Kidney (tissue), 14 donors: ENCODE results near the gene MLN. TPM values are rescaled to one million over a fixed set of nuclear protein-coding genes. Genes with fewer than 3 reads are reported as not detected.
A peak's percentile ranks its signal among the peaks of the same experiment; 100 is the strongest.

ENCODE experiments used
- DNase-seq, 5 donors: peaks; one replicate each; pipeline ENCODE4 v3.0.0-alpha.2; 2013 to 2020
- FAIRE-seq: peaks from 2 replicates; lab custom pipeline; 2012; peaks lifted over from hg19 to GRCh38; lab: Jason Lieb, UNC
- H3K27ac ChIP-seq, 2 donors: one replicate each; pipeline ENCODE4 v1.7.0; 2013; ENCODE audit warnings: low read depth in 2 of 2, low read length in 2 of 2, inconsistent platforms in 1 of 2
- H3K27me3 ChIP-seq: one replicate; pipeline ENCODE4 v1.7.1; 2013; ENCODE audit warnings: low read length, inconsistent platforms; ENCODE audit not compliant: control insufficient read depth, insufficient read depth
- H3K36me3 ChIP-seq, 3 donors: one replicate each; pipeline versions ENCODE4 v1.7.0 to v1.7.1; 2013; ENCODE audit warnings: low read length in 3 of 3, control low read depth in 1 of 3, inconsistent platforms in 1 of 3; ENCODE audit not compliant: insufficient read depth in 3 of 3, control insufficient read depth in 2 of 3
- H3K4me1 ChIP-seq, 3 donors: one replicate each; pipeline versions ENCODE4 v1.7.0 to v1.7.1; 2013; ENCODE audit warnings: low read length in 3 of 3, inconsistent platforms in 1 of 3, low read depth in 1 of 3; ENCODE audit not compliant: control insufficient read depth in 2 of 3, insufficient read depth in 2 of 3
- H3K4me3 ChIP-seq, 3 donors: one replicate each; pipeline versions ENCODE4 v1.7.0 to v1.8.1; 2013; ENCODE audit warnings: low read length in 3 of 3, control low read depth in 1 of 3, inconsistent platforms in 1 of 3
- H3K9ac ChIP-seq, 3 donors: one replicate each; pipeline versions ENCODE4 v1.7.0 to v1.7.1; 2013; ENCODE audit warnings: low read length in 3 of 3, control low read depth in 1 of 3, inconsistent platforms in 1 of 3
- H3K9me3 ChIP-seq, 3 donors: one replicate each; pipeline versions ENCODE4 v1.7.0 to v1.7.1; 2013; ENCODE audit warnings: low read length in 3 of 3, control low read depth in 1 of 3, inconsistent platforms in 1 of 3; ENCODE audit not compliant: control insufficient read depth in 2 of 3, insufficient read depth in 1 of 3
- intact Hi-C: fragments of 100-400 bp; cut with DNase I; formaldehyde crosslinking; loops from one replicate; pipeline ENCODE4 v1.11.1; 2022
- polyA plus RNA-seq: library from polyadenylated mRNA; stranded (reverse); fragments of 350-450 nt; fragmentation: Illumina TruSeq; extraction: RNeasy Lipid Tissue Mini Kit (QIAGEN cat#74804); gene quantifications from one replicate; pipeline ENCODE4 v1.2.3, GENCODE V29; 2014; ENCODE audit warnings: low read depth, low replicate concordance; ENCODE audit not compliant: insufficient read depth
- total RNA-seq: library from RNA; stranded (reverse); fragmentation: NEBNext Ultra II Directional; extraction: Animal tissue kit (Norgen Biotek cat#: 25700); gene quantifications from one replicate; pipeline ENCODE4 v1.2.1, GENCODE V29; 2021
- TF ChIP-seq, protein P1 (sequence below): IDR thresholded peaks from 3 replicates; pipeline ENCODE4 v1.5.1; 2012; ENCODE audit warnings: mild to moderate bottlenecking, moderate library complexity, borderline replicate concordance; ENCODE audit not compliant: insufficient read depth; ENCODE audit errors: extremely low read depth
- donor health status: control.
- donor health status: control.
- donor health status: control.
- donor health status: control.
- donor health status: control.
- donor health status: DM: yes; HTN: yes; CAD: no.
- donor health status: Normal renal cell carcinoma (clear cell type).

MLN gene
- total and polyA plus RNA-seq, 2 donors from 2014 or later, result not detected

DNA sequence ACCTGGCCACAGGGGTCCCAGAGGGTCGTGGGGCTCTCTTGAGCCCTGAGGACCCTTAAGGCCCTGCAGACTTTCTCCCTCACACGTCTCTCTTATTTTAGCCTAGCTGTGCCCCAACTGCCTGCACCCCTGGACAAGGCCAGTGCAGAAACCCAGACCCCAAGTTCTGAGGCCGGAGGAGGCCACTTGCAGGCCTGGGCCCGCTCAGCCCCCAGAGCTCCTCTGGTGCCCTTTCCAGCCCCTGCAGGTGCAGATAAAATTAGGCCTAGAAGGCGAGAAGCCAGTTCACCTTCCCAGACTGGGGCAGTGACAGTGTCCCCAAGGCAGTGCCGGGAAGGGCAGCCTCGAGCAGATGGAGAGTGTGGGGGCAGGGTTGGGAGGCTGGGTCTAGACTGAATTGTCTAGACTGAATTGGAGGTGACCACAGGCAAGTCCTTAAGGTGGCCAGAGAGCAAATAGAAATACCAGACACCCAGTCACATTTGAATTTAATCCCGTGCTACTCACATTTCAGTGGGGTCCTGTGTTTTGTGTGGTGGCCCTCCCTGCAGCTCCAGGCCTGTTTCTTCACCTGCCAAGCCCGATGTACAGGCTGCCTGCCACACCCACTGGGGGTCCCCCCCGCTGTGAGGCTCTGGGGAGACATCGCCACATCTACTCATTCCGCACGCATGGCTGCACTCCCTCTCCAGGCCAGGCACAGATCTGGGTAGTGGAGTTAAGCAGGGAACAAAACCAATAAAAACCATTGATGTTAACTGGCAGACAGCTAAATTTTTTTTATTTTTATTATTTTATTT, 48.5 kb downstream of the MLN start:
- Histone ChIP-seq H3K4me1 (peaks cover 0 to 3% (median 0%) of the 10 kb centered on the region in 3 donors), H3K36me3 (no peaks in the 10 kb centered on the region), H3K27me3 (no peaks in the 10 kb centered on the region), H3K27ac (no peak overlapping the region), H3K4me3 (no peak overlapping the region), H3K9me3 (no peaks in the 10 kb centered on the region), H3K9ac (no peak overlapping the region)
- DNase-seq (peak in 2 of 5 donors; percentile 55 to 68), FAIRE-seq (no peak)
- TF ChIP-seq, protein P1, sequence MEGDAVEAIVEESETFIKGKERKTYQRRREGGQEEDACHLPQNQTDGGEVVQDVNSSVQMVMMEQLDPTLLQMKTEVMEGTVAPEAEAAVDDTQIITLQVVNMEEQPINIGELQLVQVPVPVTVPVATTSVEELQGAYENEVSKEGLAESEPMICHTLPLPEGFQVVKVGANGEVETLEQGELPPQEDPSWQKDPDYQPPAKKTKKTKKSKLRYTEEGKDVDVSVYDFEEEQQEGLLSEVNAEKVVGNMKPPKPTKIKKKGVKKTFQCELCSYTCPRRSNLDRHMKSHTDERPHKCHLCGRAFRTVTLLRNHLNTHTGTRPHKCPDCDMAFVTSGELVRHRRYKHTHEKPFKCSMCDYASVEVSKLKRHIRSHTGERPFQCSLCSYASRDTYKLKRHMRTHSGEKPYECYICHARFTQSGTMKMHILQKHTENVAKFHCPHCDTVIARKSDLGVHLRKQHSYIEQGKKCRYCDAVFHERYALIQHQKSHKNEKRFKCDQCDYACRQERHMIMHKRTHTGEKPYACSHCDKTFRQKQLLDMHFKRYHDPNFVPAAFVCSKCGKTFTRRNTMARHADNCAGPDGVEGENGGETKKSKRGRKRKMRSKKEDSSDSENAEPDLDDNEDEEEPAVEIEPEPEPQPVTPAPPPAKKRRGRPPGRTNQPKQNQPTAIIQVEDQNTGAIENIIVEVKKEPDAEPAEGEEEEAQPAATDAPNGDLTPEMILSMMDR, result no peak
- intact Hi-C loops, result no loop called here

DNA sequence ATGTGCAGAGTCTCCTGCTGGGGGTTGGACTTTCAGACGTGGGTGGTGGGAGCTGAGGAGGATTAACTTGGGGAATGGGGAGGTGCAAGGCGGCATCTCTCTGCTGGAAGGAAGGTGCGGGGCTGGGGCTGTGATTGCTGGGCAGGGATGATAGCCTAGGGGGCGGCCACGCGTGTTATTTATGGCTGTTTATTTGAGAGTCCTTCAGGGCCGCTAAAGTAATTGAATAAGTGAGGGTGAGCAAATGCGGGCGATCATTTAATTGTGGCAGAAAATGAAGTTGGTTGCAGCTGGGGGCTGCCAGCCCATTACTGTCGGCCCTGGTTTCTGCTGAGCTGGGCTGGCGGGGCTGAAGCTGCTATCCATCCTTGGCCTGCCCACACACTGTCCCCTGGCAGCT, 49.6 kb downstream of the MLN start:
- H3K9ac ChIP-seq, result no peak overlapping the region
- DNase-seq, result no peak
- H3K27ac ChIP-seq, result no peak overlapping the region
- TF ChIP-seq, protein P1, result no peak
- no peaks in the 10 kb centered on the region for H3K27me3 ChIP-seq
- no peaks in the 10 kb centered on the region for H3K9me3 ChIP-seq
- no peak for FAIRE-seq
- no peaks in the 10 kb centered on the region for H3K4me1 ChIP-seq
- H3K36me3 ChIP-seq, result no peaks in the 10 kb centered on the region
- intact Hi-C loops, result no loop called here
- H3K4me3 ChIP-seq, result no peak overlapping the region

DNA sequence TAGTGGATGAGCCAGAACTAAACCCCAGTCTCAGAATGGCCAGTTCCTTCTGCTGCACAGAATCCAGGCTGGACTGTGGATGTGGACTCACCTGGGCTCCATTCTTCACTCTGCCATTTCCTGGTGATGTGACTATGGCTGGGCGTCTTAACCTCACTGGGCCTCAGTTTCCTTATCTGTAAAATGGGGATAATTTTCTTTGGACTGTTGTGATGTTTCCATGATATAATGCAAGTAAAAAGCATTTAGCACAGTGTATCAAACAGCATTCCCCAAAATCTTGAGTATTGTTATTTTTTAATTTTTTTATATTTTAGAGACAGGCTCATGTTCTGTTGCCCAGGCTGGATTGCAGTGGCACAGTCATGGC, 51.2 kb downstream of the MLN start:
- Histone ChIP-seq H3K27me3 (no peaks in the 10 kb centered on the region), H3K27ac (no peak overlapping the region), H3K9ac (no peak overlapping the region), H3K36me3 (no peaks in the 10 kb centered on the region), H3K4me3 (no peak overlapping the region), H3K9me3 (no peaks in the 10 kb centered on the region), H3K4me1 (no peaks in the 10 kb centered on the region)
- FAIRE-seq (no peak), DNase-seq (no peak)
- TF ChIP-seq, protein P1, result no peak
- intact Hi-C loops, result no loop called here
